Measurements from ENCODE around the gene MYBPH. TPM values are rescaled to one million over a fixed set of nuclear protein-coding genes. Genes with fewer than 3 reads are reported as not detected.

Gene MYBPH
- polyA plus RNA-seq, 1 donor from 2014 or later = not detected

DNA sequence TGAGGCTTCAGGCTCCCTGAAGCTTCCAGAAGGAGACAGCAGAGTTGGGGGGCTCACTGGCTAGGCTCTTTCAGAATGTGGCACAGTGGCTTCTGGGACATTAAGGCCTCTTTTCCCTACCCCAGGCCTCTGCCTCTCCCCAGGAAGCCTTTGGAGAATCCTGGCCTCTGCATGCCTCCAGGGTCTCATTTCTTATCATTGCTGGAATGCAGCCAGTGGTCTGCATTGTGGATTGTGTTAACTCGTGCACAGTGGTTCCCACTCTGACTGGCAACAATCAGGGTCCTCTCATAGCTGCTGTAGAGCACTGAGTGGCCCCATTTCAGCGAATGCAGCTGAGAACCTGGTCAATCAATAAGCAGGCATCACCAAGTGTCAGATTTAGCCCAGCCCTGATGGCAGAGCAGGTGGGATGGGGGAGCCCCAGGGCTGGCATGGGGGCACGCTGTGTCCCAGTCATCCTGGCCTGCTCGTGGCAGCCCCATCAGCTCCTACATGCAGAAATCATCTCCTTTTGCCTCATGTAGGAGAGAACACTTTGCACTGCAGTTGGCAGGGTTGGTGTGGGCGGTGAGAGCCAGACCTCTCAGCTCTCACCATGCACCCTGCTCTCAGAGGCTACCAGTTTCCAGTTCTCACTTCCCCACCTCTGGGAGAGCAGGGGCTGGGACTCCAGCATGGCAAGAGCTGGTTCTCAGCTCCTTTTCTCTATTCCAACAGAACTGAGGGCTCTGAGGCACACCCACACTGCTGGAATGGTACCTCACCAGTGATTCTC lies 34.7 kb downstream of the MYBPH start:
- TF ChIP-seq MXI1 (conservative IDR thresholded peaks at IDR 0.05; ENCODE audit: poor library complexity, severe bottlenecking) = no peak
- Histone ChIP-seq H3K36me3 (ENCODE audit: insufficient read depth, low read length) (no peaks in the 10 kb centered on the region), H2AFZ (ENCODE audit: low read depth, low read length) (no peak overlapping the region), H3K9me2 (ENCODE audit: insufficient read depth, low read length) (no peaks in the 10 kb centered on the region), H3K27me3 (ENCODE audit: insufficient read depth, low read depth, low read length) (no peaks in the 10 kb centered on the region), H3K9ac (ENCODE audit: low read length) (no peak overlapping the region), H3K79me2 (replicated peaks; ENCODE audit: insufficient read depth, low read length) (no peaks in the 10 kb centered on the region), H3K4me3 (ENCODE audit: low read length) (no peak overlapping the region), H3K4me2 (ENCODE audit: low read length) (no peak overlapping the region), H4K20me1 (ENCODE audit: insufficient read depth) (no peaks in the 10 kb centered on the region), H3F3A (ENCODE audit: insufficient read depth, low read length, poor library complexity, severe bottlenecking) (no peaks in the 10 kb centered on the region), H3K27ac (ENCODE audit: low read length) (no peak overlapping the region), H3K9me3 (ENCODE audit: low read length) (no peaks in the 10 kb centered on the region)

DNA sequence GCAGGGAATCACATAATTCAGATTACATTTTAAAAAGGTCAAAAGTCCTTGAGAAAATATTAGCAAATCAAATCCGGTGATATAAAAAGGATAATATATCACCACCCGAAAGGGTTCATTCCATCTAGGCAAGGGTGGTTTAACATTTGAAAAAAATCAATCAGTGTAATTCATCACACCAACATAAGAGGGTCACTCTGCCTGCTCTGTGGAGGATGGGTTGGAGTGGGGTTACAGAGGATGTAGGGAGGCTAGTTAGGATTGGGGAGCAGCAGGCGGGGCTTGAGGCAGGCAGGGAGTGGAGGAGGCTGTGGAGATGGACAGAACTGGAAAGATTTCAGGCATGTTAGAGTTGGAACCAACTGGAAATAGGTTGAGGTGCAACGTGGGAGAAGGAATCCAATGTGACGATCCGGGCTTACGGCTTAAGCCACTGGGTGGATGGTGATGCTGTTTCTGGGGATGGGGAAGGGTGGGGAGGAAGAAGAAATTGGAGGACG lies 35.6 kb downstream of the MYBPH start:
- no peaks in the 10 kb centered on the region for H3K9me2 ChIP-seq (ENCODE audit: insufficient read depth, low read length)
- H3K9me3 ChIP-seq (ENCODE audit: low read length) = no peaks in the 10 kb centered on the region
- H3K36me3 ChIP-seq (ENCODE audit: insufficient read depth, low read length) = no peaks in the 10 kb centered on the region
- no peaks in the 10 kb centered on the region for H4K20me1 ChIP-seq (ENCODE audit: insufficient read depth)
- no peak overlapping the region for H3K9ac ChIP-seq (ENCODE audit: low read length)
- no peak overlapping the region for H3K4me3 ChIP-seq (ENCODE audit: low read length)
- TF ChIP-seq, protein P1, sequence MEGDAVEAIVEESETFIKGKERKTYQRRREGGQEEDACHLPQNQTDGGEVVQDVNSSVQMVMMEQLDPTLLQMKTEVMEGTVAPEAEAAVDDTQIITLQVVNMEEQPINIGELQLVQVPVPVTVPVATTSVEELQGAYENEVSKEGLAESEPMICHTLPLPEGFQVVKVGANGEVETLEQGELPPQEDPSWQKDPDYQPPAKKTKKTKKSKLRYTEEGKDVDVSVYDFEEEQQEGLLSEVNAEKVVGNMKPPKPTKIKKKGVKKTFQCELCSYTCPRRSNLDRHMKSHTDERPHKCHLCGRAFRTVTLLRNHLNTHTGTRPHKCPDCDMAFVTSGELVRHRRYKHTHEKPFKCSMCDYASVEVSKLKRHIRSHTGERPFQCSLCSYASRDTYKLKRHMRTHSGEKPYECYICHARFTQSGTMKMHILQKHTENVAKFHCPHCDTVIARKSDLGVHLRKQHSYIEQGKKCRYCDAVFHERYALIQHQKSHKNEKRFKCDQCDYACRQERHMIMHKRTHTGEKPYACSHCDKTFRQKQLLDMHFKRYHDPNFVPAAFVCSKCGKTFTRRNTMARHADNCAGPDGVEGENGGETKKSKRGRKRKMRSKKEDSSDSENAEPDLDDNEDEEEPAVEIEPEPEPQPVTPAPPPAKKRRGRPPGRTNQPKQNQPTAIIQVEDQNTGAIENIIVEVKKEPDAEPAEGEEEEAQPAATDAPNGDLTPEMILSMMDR (IDR thresholded peaks at IDR 0.05; ENCODE audit: poor library complexity, severe bottlenecking) = no peak
- TF ChIP-seq, protein P2, sequence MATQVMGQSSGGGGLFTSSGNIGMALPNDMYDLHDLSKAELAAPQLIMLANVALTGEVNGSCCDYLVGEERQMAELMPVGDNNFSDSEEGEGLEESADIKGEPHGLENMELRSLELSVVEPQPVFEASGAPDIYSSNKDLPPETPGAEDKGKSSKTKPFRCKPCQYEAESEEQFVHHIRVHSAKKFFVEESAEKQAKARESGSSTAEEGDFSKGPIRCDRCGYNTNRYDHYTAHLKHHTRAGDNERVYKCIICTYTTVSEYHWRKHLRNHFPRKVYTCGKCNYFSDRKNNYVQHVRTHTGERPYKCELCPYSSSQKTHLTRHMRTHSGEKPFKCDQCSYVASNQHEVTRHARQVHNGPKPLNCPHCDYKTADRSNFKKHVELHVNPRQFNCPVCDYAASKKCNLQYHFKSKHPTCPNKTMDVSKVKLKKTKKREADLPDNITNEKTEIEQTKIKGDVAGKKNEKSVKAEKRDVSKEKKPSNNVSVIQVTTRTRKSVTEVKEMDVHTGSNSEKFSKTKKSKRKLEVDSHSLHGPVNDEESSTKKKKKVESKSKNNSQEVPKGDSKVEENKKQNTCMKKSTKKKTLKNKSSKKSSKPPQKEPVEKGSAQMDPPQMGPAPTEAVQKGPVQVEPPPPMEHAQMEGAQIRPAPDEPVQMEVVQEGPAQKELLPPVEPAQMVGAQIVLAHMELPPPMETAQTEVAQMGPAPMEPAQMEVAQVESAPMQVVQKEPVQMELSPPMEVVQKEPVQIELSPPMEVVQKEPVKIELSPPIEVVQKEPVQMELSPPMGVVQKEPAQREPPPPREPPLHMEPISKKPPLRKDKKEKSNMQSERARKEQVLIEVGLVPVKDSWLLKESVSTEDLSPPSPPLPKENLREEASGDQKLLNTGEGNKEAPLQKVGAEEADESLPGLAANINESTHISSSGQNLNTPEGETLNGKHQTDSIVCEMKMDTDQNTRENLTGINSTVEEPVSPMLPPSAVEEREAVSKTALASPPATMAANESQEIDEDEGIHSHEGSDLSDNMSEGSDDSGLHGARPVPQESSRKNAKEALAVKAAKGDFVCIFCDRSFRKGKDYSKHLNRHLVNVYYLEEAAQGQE (IDR thresholded peaks at IDR 0.05; ENCODE audit: borderline replicate concordance) = no peak
- TF ChIP-seq MXI1 (conservative IDR thresholded peaks at IDR 0.05; ENCODE audit: poor library complexity, severe bottlenecking) (no peak), EP300 (conservative IDR thresholded peaks at IDR 0.05; ENCODE audit: poor library complexity, severe bottlenecking) (no peak), TAF1 (IDR thresholded peaks at IDR 0.05; ENCODE audit: low read depth) (no peak), EZH2 (IDR thresholded peaks at IDR 0.05; ENCODE audit: borderline replicate concordance, insufficient read depth, low read length, poor library complexity, severe bottlenecking) (no peak), RAD21 (conservative IDR thresholded peaks at IDR 0.05) (no peak), POLR2AphosphoS5 (IDR thresholded peaks at IDR 0.05) (no peak), SMC3 (conservative IDR thresholded peaks at IDR 0.05; ENCODE audit: poor library complexity) (no peak)
- H3F3A ChIP-seq (ENCODE audit: insufficient read depth, low read length, poor library complexity, severe bottlenecking) = no peaks in the 10 kb centered on the region
- no peaks in the 10 kb centered on the region for H3K79me2 ChIP-seq (replicated peaks; ENCODE audit: insufficient read depth, low read length)
- H3K27me3 ChIP-seq (ENCODE audit: insufficient read depth, low read depth, low read length) = no peaks in the 10 kb centered on the region
- H2AFZ ChIP-seq (ENCODE audit: low read depth, low read length) = no peak overlapping the region
- no peak overlapping the region for H3K4me2 ChIP-seq (ENCODE audit: low read length)
- H3K27ac ChIP-seq (ENCODE audit: low read length) = no peak overlapping the region

Measured in neural cell (in vitro differentiated cells).